ENCODE measurements around the gene PCDHA1.
"Not testable (repeated sequence)": the region's sequence is repeated elsewhere in the genome, so short reads cannot be mapped to it uniquely, and the experiment has no call there.

PCDHA1 gene

GRCh38 chr5:140785905-140786686, at the start of gene PCDHA1:
PCDHA1 (plus strand) TSS chr5:140786140.
- no peak for DNase-seq (ENCODE audit: low read depth in 2 of 2)

GRCh38 chr5:140737486-140737885, 48.5 kb upstream of the PCDHA1 start:
- no peak for DNase-seq (ENCODE audit: low read depth in 2 of 2)

GRCh38 chr5:140741967-140742366, 44.0 kb upstream of the PCDHA1 start:
- no peak for DNase-seq (ENCODE audit: low read depth in 2 of 2)

DNA sequence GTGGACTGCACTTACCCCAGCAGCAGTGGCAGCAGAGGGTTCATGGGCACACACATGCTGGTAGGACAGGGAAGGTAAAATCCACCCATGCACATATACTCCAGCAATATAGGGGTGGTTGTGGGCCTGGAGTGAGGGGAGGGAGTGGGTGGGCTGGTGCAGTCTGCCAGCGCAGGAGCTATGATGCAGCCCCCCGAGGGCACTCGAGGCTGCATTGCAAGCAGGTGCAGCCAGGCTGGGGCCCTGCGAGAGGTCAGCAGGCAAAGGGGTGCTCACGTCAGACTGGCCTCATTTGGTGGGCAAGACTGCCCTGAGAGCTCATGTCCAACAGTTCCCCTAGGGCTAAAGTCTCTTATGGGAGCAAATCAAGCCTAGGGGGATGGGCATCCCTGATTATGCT, 32.4 kb upstream of the PCDHA1 start:
- DNase-seq (ENCODE audit: low read depth in 2 of 2), result no peak

DNA sequence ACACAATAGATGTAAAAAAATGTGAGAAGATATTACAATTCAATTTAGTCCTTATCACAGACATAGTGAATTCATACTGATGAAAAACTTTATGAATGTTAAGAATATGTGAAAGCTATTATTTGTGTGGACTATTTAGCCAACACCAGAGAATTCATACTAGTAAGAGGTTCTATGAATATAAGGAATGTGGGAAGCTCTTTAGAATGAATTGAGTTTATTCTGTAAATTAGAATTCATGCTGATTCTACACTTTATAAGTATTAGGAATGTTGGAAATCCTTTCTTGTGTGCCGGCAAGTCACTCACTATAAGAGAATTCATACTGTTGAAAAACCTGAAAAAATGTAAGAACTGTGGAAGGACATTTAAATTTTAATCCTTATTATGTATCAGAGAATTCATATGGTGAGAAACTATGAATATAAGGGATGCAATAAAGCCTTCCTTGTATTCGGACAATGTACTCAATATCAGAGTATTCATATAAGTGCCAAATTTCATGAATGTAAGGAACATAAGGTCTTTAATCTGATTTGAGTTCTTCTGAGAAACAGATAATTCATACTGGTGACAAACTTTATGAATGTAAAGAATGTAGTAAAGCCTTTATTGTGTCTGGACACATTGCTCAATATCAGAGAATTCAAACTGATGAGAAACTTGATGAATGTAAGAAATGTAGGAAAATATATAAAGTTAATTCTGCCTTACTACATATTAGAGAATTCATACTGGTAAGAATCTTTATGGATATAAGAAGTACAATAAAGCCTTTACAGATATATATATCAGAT, 21.6 kb upstream of the PCDHA1 start:
- DNase-seq (ENCODE audit: low read depth in 2 of 2), result no peak

GRCh38 chr5:140767444-140767843, 18.5 kb upstream of the PCDHA1 start:
- DNase-seq (ENCODE audit: low read depth in 2 of 2), result no peak

DNA sequence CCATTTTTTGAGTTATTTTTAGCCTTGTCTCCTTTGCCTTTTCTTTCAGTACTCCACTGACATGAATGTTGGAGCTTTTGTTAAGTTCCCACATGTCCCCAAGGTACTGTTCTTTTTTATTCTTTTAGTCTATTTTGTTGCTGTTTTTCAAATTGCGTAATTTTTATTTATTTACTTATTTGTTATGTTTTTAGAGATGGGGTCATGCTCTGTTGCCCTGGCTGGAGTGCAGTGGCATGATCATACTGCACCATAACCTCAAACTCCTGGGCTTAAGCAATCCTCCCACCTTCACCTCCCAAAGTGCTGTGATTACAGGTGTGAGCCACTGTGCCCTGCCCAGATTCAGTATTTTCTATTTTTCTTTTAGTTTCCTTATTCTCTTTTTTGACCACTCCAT, 5.4 kb upstream of the PCDHA1 start:
- DNase-seq (ENCODE audit: low read depth in 2 of 2), result no peak

- not testable (repeated sequence) for DNase-seq (ENCODE audit: low read depth in 2 of 2)
Observed at GRCh38 chr5:140787422-140787821, 1.5 kb downstream of the PCDHA1 start.

GRCh38 chr5:140787849-140788504, 2.0 kb downstream of the PCDHA1 start:
- DNase-seq (ENCODE audit: low read depth in 2 of 2), result not testable (repeated sequence)

DNA sequence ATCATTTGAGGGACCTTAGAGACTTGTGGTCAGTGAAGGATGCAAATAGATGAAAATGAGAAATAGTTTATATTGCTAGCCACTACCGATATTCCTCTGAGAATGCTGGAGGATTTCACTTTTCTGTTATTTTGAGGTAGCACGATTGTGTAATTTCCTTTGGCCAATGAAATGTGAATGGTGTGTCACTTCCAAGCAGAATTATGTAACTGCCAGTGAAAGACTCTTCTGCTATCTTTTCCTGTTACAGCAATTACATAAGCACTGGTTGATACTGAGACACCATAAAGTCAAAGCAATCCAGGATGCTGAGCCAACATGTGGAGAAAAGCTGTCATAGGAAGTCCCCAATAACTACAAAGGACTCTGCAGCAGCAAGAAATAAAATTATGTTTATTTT, 5.1 kb downstream of the PCDHA1 start:
- DNase-seq (ENCODE audit: low read depth in 2 of 2), result no peak

GRCh38 chr5:140794595-140795258, 8.8 kb downstream of the PCDHA1 start, which contains the start of gene PCDHA2:
PCDHA2 (plus strand) TSS chr5:140794852.
- no peak for DNase-seq (ENCODE audit: low read depth in 2 of 2)

- no peak for DNase-seq (ENCODE audit: low read depth in 2 of 2)
Observed at GRCh38 chr5:140795259-140795641, 9.3 kb downstream of the PCDHA1 start.

- not testable (repeated sequence) for DNase-seq (ENCODE audit: low read depth in 2 of 2)
Observed at GRCh38 chr5:140796072-140796717, 10.3 kb downstream of the PCDHA1 start.

DNA sequence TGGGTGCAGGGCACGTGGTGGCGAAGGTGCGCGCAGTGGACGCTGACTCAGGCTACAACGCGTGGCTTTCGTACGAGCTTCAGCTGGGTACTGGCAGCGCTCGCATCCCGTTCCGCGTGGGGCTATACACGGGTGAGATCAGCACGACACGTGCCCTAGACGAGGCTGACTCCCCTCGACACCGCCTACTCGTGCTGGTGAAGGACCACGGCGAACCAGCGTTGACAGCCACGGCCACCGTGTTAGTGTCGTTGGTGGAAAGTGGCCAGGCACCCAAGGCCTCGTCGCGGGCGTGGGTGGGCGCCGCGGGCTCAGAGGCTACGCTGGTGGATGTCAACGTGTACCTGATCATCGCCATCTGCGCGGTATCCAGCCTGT, 10.8 kb downstream of the PCDHA1 start:
- DNase-seq (ENCODE audit: low read depth in 2 of 2), result no peak

- DNase-seq (ENCODE audit: low read depth in 2 of 2), result no peak
Observed at GRCh38 chr5:140800816-140801493, 15.0 kb downstream of the PCDHA1 start, which contains the start of gene PCDHA3. PCDHA3 (plus strand) TSS chr5:140801057.

DNA sequence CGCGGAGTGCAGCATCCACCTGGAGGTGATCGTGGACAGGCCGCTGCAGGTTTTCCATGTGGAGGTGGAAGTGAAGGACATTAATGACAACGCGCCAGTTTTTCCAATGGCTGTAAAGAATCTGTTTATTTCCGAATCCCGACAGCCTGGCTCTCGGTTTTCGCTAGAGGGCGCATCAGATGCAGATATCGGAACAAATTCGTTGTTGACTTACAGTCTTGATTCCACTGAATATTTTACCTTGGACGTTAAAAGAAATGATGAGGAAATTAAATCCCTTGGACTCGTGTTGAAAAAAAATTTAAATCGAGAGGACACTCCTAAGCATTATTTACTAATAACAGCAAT, 15.5 kb downstream of the PCDHA1 start:
- DNase-seq (ENCODE audit: low read depth in 2 of 2), result no peak

GRCh38 chr5:140802381-140802780, 16.4 kb downstream of the PCDHA1 start:
- not testable (repeated sequence) for DNase-seq (ENCODE audit: low read depth in 2 of 2)

DNA sequence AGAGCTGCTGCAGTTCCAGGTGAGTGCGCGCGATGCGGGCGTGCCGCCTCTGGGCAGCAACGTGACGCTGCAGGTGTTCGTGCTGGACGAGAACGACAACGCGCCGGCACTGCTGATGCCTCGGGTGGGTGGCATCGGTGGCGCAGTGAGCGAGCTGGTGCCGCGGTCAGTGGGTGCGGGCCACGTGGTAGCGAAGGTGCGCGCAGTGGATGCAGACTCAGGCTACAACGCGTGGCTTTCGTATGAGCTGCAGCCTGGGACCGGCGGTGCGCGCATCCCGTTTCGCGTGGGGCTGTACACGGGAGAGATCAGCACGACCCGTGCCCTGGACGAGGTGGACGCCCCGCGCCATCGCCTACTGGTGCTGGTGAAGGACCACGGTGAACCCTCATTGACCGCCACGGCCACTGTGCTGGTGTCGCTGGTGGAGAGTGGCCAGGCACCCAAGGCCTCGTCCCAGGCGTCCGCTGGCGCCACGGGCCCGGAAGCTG, 16.9 kb downstream of the PCDHA1 start:
- DNase-seq (ENCODE audit: low read depth in 2 of 2), result no peak

DNA sequence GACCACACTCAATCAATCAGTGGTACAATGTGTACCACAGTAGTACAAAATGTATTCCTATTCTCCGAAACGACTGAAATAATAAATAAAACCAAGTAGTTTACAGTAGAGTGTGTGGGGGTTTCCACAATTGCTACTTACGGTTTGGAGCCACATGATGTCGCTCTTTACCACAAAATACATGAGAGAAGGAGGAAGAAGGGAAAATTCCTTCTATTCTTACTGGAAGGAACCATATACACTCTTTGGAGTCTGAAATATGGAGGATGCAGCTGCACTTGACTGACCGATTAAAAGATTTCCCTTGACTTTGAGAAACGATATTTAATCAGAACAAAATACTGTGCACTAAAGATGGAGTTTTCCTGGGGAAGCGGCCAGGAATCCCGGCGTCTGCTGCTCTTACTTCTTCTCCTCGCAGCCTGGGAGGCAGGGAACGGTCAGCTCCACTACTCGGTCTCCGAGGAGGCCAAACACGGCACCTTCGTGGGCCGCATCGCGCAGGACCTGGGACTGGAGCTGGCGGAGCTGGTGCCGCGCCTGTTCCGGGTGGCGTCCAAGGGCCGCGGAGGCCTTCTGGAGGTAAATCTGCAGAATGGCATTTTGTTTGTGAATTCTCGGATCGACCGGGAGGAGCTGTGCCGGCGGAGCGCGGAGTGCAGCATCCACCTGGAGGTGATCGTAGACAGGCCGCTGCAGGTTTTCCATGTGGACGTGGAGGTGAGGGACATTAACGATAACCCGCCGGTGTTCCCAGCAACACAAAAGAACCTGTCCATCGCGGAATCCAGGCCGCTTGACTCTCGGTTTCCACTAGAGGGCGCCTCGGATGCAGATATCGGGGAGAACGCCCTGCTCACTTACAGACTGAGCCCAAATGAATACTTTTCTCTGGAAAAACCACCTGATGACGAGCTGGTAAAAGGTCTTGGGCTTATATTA, 21.2 kb downstream of the PCDHA1 start, which contains the start of gene PCDHA4:
Gene PCDHA4 (plus strand): TSS at position 235 of the 942 bp plus-strand sequence.
- no peak for DNase-seq (ENCODE audit: low read depth in 2 of 2)
